HepG2 (cell line): ENCODE data around the gene ELL. TPM values are rescaled to one million over a fixed set of nuclear protein-coding genes. Genes with fewer than 3 reads are reported as not detected.
A peak's percentile ranks its signal among the peaks of the same experiment; 100 is the strongest.

Experiments
- ATAC-seq: fragments of 200-7000 bp; cut with Tn5 transposase; 3 replicates; pipeline ENCODE4 v1.9.1; 2020; ENCODE audit warnings: mild to moderate bottlenecking, moderate library complexity
- BruUV-seq: library from RNA; stranded (reverse); fragments of 400-500 nt; replicated peaks from 2 replicates; lab custom pipeline; 2021; lab: Mats Ljungman, UMichigan
- CTCF ChIA-PET: fragments of 300-600 bp; formaldehyde crosslinking; extraction: SDS; loops from one replicate; lab custom pipeline; 2021; ENCODE audit warnings: low total read pairs, inconsistent platforms, low intra/inter-chr PET ratio; lab: Yijun Ruan, JAX
- POLR2A ChIA-PET: fragments of 350-600 bp; sonication (Branson Sonifier 250); formaldehyde crosslinking; loops from one replicate; lab custom pipeline; 2020; ENCODE audit warnings: antibody characterized with exemption, inconsistent platforms; lab: Yijun Ruan, JAX
- DNase-seq: peaks from one replicate; pipeline ENCODE4 v3.0.0-alpha.2; 2015; ENCODE audit warnings: low spot score
- FAIRE-seq: peaks from 3 replicates; lab custom pipeline; 2011; peaks lifted over from hg19 to GRCh38; lab: Jason Lieb, UNC
- H2AFZ ChIP-seq: one replicate; pipeline ENCODE4 v1.6.1; 2011; ENCODE audit warnings: low read length, inconsistent platforms
- H3K27ac ChIP-seq: fragments of 300-600 bp; 3 replicates; pipeline ENCODE4 v1.8.0; 2011; ENCODE audit warnings: mixed run types, mild to moderate bottlenecking, mixed read lengths, low read length, inconsistent platforms; ENCODE audit not compliant: insufficient read depth; ENCODE audit errors: extremely low read length
- H3K27me3 ChIP-seq, 2 experiments: fragments of 200-600 bp in 1 of 2; 2 replicates in 1 of 2; 3 replicates in 1 of 2; pipeline versions ENCODE4 v1.6.0 to v1.8.0; 2011; ENCODE audit warnings: low read length in 2 of 2, mild to moderate bottlenecking in 2 of 2, moderate library complexity in 2 of 2, inconsistent platforms in 1 of 2; ENCODE audit not compliant: insufficient read depth in 2 of 2, control insufficient read depth in 1 of 2
- H3K36me3 ChIP-seq, 2 experiments: fragments of 200-600 bp in 1 of 2; replicated peaks in 1 of 2; 2 replicates in 1 of 2; 3 replicates in 1 of 2; pipeline versions ENCODE4 v1.5.1 to v1.8.0; 2011; ENCODE audit warnings: low read length in 2 of 2, inconsistent platforms in 1 of 2; ENCODE audit not compliant: insufficient read depth in 2 of 2, control insufficient read depth in 1 of 2
- H3K4me1 ChIP-seq: 2 replicates; pipeline ENCODE4 v1.5.1; 2012; ENCODE audit warnings: low read length, inconsistent platforms; ENCODE audit not compliant: insufficient read depth
- H3K4me2 ChIP-seq: 2 replicates; pipeline ENCODE4 v1.6.0; 2011; ENCODE audit warnings: low read depth, low read length, inconsistent platforms
- H3K4me3 ChIP-seq, 3 experiments: fragments of 200-600 bp in 1 of 3; sonication (generic), shearing (Covaris generic) in 1 of 3; replicated peaks in 1 of 3; 2 replicates each; pipeline ENCODE4 v1.5.1; 2011 to 2016; ENCODE audit warnings: low read length in 3 of 3, inconsistent platforms in 2 of 3, low read depth in 2 of 3, mild to moderate bottlenecking in 2 of 3, control low read depth in 1 of 3, mixed read lengths in 1 of 3; ENCODE audit not compliant: insufficient read depth in 1 of 3
- H3K79me2 ChIP-seq: one replicate; pipeline ENCODE4 v1.6.1; 2011; ENCODE audit warnings: low read length, inconsistent platforms; ENCODE audit not compliant: insufficient read depth
- H3K9ac ChIP-seq: 2 replicates; pipeline ENCODE4 v1.6.0; 2011; ENCODE audit warnings: mild to moderate bottlenecking, low read depth, low read length, inconsistent platforms; ENCODE audit not compliant: insufficient read depth
- H3K9me3 ChIP-seq: 2 replicates; pipeline ENCODE4 v1.5.1; 2012; ENCODE audit warnings: mild to moderate bottlenecking, low read length
- H4K20me1 ChIP-seq: 2 replicates; pipeline ENCODE4 v1.6.0; 2011; ENCODE audit warnings: inconsistent platforms, mild to moderate bottlenecking, low read length, moderate library complexity; ENCODE audit not compliant: insufficient read depth
- MAFK ChIP-seq, 2 experiments: IDR thresholded peaks in 1 of 2; conservative IDR thresholded peaks in 1 of 2; 2 replicates each; pipeline ENCODE4 v1.6.1; 2011; ENCODE audit warnings: improper control_type of control experiment in 2 of 2, low read length in 2 of 2
- NR1H2 ChIP-seq: sonication (generic); formaldehyde crosslinking; IDR thresholded peaks from 2 replicates; pipeline ENCODE4 v1.8.1; 2022; ENCODE audit warnings: low read depth, missing genetic modification reagents, borderline replicate concordance
- RAD51 ChIP-seq: fragments of 450-650 bp; IDR thresholded peaks from 2 replicates; pipeline ENCODE4 v1.6.1; 2016; ENCODE audit warnings: borderline replicate concordance
- ZC3H13 ChIP-seq: sonication (generic); formaldehyde crosslinking; IDR thresholded peaks from 2 replicates; pipeline ENCODE4 v1.8.1; 2023; ENCODE audit warnings: mild to moderate bottlenecking, missing genetic modification reagents, moderate library complexity
- ZNF776 ChIP-seq: sonication (generic); formaldehyde crosslinking; IDR thresholded peaks from 2 replicates; pipeline ENCODE4 v1.4.0; 2020; ENCODE audit warnings: mild to moderate bottlenecking, missing genetic modification reagents
- ZSCAN12 ChIP-seq: sonication (generic); formaldehyde crosslinking; IDR thresholded peaks from 2 replicates; pipeline ENCODE4 v1.9.0; 2021; ENCODE audit warnings: mild to moderate bottlenecking, missing genetic modification reagents
- WGBS: methylation state at CpG from one replicate; pipeline ENCODE4 v1.1.6; 2017; ENCODE audit warnings: low lambda C conversion rate; 5-methylcytosine and 5-hydroxymethylcytosine counted together
- in situ Hi-C: cut with HindIII; loops from 2 replicates; pipeline ENCODE4 v1.10.0; 2017; ENCODE audit warnings: low pct_unique_long_range_greater_than_20kb; ENCODE audit not compliant: extremely low pct_ligation_motif_present
- intact Hi-C: fragments of 100-400 bp; cut with micrococcal nuclease; formaldehyde crosslinking; loops from one replicate; pipeline ENCODE4 v1.10.0; 2022; ENCODE audit not compliant: unreplicated experiment
- polyA plus RNA-seq, 8 experiments: library from polyadenylated mRNA; depleted of rRNA in 3 of 8; stranded (reverse) in 7 of 8; unstranded in 1 of 8; fragments of >200 nt; fragmentation: Illumina TruSeq in 4 of 8; extraction: Trizol in 4 of 8; gene quantifications; 2 replicates each; pipeline versions ENCODE4 v1.2.1 to v1.2.3, GENCODE V29; 2011 to 2016; ENCODE audit warnings: low read depth in 4 of 8, missing spikeins in 1 of 8, mixed read lengths in 1 of 8; ENCODE audit not compliant: insufficient read depth in 1 of 8
- total RNA-seq, 5 experiments: library from RNA; depleted of rRNA; stranded (reverse); fragments of >200 nt; fragmentation: Illumina TruSeq; extraction: Trizol; gene quantifications; 2 replicates each; pipeline ENCODE4 v1.2.3, GENCODE V29; 2016; ENCODE audit warnings: low read depth in 1 of 5
- TF ChIP-seq, protein P1 (sequence below): sonication (generic); formaldehyde crosslinking; IDR thresholded peaks from 2 replicates; pipeline ENCODE4 v1.5.0; 2020; ENCODE audit warnings: missing genetic modification reagents
- TF ChIP-seq, protein P2 (sequence below): sonication (generic); formaldehyde crosslinking; IDR thresholded peaks from 2 replicates; pipeline ENCODE4 v1.5.1; 2020; ENCODE audit warnings: mild to moderate bottlenecking, missing genetic modification reagents, moderate library complexity

The ELL gene
- total and polyA plus RNA-seq, 2 of the 13 experiments (the other 11 are each of a cell fraction or from before 2014, with no cell fraction given): 3.7 to 5.4 TPM

DNA sequence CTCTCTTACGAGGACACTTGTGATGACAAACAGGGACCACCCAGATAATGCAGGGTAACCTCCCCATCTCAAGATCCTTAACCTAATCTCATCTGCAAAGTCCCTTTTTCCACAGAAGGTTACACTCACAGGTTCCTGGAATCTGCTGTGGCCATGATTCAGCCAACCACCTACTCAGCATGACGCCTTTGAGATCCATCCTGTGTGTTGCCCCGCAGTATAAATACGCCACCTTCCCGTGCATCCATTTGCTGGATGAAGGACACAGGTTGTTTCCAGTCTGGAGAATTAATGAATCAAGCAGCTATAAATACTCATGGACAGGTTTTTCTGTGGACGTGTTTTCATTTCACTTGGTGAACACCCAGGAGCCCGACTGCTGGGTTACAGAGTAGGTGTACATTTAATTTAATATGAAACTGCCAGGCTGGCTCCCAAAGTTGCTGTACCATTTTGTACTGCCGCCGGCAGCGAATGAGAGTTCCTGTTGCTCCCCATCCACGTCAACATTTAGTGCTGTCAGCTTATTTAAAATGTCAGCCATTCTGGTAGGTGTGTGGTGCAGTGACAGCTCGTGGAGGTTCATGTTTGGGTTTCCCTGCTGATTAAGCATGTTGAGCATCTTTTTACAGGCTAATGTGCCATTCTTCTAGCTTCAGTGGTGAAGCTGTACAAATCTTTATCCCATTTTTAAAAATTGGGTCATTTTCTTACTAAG lies 40.2 kb downstream of the ELL start:
- no peak overlapping the region for H3K9ac ChIP-seq
- H4K20me1 ChIP-seq: peaks cover 25% of the 10 kb centered on the region
- no peak overlapping the region for H3K4me2 ChIP-seq
- no peak overlapping the region for H2AFZ ChIP-seq
- H3K36me3 ChIP-seq: no peaks in the 10 kb centered on the region; a peak in 1 of 5 replicates
- no peak overlapping the region for H3K4me3 ChIP-seq
- BruUV-seq: no TSS peak
- H3K4me1 ChIP-seq: peaks cover 80% of the 10 kb centered on the region
- FAIRE-seq (no peak), DNase-seq (no peak), ATAC-seq (no peak)
- CTCF ChIA-PET: no interaction called here
- peak; percentile 17 to 27; a peak in 2 of 4 replicates for TF ChIP-seq MAFK (conservative IDR thresholded peaks at IDR 0.05 in 1 of 2, IDR thresholded peaks at IDR 0.05 in 1 of 2; ENCODE audit: low read length in 2 of 2)
- TF ChIP-seq NR1H2 (CRISPR knock-in tag): no peak
- TF ChIP-seq ZSCAN12 (CRISPR knock-in tag): no peak
- in situ Hi-C loops: no loop called here
- WGBS: 97% methylated on average over 12 of the region's 12 CpGs
- H3K9me3 ChIP-seq: no peaks in the 10 kb centered on the region
- intact Hi-C loops: no loop called here
- no peaks in the 10 kb centered on the region for H3K27me3 ChIP-seq
- H3K27ac ChIP-seq: no peak overlapping the region
- peaks cover 82% of the 10 kb centered on the region for H3K79me2 ChIP-seq
- POLR2A ChIA-PET: interaction anchor here (1.0 to 1.5 kb wide), 3 partner anchors 13 to 90 kb away, joined by 3 to 4 read pairs (median 3); partner anchors contain the start of gene UBA52

DNA sequence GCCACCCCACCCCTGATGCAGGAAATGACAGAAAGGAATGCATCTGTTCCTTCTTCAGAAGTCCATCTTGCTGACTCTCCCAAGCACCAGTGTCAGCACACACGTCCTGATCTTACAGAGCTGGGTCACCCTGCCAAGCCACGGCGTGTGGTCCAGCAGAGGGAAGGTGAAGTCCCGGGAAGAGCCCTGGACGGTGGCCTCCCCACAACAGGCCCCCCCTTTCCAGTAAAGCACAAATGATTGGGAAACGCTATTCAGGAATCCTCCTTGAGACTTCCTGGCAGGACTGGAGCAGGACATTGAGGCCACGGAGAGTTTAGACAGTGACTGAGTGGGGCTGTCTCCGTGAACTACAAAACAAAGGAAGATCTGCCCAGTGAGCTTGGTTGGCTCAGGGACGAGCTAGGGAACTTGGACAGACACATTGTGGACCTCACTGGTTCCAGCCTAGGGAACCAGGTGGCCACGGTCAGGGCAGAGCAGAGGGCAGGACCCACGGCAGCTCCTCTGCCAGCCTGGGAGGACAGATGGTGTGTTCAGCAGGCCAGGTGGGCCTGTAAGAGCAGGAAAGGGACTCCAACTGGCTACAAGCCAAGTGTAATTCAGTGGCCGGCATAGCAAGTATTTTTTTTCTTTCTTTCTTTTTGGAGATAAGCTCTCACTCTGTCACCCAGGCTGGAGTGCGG lies 41.7 kb downstream of the ELL start:
- no peaks in the 10 kb centered on the region for H3K9me3 ChIP-seq
- no TSS peak for BruUV-seq
- ChIA-PET CTCF (no interaction called here), POLR2A (no interaction called here)
- H3K27me3 ChIP-seq: no peaks in the 10 kb centered on the region
- no peak for DNase-seq
- no peak overlapping the region for H2AFZ ChIP-seq
- peak overlapping the region; percentile 23 for H3K27ac ChIP-seq
- peaks cover 79% of the 10 kb centered on the region for H3K4me1 ChIP-seq
- WGBS: 89% methylated on average over 12 of the region's 13 CpGs
- H4K20me1 ChIP-seq: peaks cover 23% of the 10 kb centered on the region
- H3K9ac ChIP-seq: peak overlapping the region; percentile 28; the same call in 1 of the 2 replicates
- peaks cover 83% of the 10 kb centered on the region for H3K79me2 ChIP-seq
- intact Hi-C loops: no loop called here
- H3K36me3 ChIP-seq: no peaks in the 10 kb centered on the region; a peak in 2 of 5 replicates
- ATAC-seq: no peak
- no peak overlapping the region for H3K4me3 ChIP-seq
- in situ Hi-C loops: no loop called here
- TF ChIP-seq ZC3H13 (CRISPR knock-in tag): no peak
- TF ChIP-seq ZNF776: no peak
- TF ChIP-seq, protein P1, sequence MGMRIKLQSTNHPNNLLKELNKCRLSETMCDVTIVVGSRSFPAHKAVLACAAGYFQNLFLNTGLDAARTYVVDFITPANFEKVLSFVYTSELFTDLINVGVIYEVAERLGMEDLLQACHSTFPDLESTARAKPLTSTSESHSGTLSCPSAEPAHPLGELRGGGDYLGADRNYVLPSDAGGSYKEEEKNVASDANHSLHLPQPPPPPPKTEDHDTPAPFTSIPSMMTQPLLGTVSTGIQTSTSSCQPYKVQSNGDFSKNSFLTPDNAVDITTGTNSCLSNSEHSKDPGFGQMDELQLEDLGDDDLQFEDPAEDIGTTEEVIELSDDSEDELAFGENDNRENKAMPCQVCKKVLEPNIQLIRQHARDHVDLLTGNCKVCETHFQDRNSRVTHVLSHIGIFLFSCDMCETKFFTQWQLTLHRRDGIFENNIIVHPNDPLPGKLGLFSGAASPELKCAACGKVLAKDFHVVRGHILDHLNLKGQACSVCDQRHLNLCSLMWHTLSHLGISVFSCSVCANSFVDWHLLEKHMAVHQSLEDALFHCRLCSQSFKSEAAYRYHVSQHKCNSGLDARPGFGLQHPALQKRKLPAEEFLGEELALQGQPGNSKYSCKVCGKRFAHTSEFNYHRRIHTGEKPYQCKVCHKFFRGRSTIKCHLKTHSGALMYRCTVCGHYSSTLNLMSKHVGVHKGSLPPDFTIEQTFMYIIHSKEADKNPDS: no peak
- no peak for TF ChIP-seq RAD51
- TF ChIP-seq, protein P2, sequence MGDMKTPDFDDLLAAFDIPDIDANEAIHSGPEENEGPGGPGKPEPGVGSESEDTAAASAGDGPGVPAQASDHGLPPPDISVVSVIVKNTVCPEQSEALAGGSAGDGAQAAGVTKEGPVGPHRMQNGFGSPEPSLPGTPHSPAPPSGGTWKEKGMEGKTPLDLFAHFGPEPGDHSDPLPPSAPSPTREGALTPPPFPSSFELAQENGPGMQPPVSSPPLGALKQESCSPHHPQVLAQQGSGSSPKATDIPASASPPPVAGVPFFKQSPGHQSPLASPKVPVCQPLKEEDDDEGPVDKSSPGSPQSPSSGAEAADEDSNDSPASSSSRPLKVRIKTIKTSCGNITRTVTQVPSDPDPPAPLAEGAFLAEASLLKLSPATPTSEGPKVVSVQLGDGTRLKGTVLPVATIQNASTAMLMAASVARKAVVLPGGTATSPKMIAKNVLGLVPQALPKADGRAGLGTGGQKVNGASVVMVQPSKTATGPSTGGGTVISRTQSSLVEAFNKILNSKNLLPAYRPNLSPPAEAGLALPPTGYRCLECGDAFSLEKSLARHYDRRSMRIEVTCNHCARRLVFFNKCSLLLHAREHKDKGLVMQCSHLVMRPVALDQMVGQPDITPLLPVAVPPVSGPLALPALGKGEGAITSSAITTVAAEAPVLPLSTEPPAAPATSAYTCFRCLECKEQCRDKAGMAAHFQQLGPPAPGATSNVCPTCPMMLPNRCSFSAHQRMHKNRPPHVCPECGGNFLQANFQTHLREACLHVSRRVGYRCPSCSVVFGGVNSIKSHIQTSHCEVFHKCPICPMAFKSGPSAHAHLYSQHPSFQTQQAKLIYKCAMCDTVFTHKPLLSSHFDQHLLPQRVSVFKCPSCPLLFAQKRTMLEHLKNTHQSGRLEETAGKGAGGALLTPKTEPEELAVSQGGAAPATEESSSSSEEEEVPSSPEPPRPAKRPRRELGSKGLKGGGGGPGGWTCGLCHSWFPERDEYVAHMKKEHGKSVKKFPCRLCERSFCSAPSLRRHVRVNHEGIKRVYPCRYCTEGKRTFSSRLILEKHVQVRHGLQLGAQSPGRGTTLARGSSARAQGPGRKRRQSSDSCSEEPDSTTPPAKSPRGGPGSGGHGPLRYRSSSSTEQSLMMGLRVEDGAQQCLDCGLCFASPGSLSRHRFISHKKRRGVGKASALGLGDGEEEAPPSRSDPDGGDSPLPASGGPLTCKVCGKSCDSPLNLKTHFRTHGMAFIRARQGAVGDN (CRISPR knock-in tag): peak; percentile 19; the same call in 1 of the 2 replicates
- no peak overlapping the region for H3K4me2 ChIP-seq
- FAIRE-seq: no peak
